ENCODE data around the gene ASH1L.

Gene ASH1L

DNA sequence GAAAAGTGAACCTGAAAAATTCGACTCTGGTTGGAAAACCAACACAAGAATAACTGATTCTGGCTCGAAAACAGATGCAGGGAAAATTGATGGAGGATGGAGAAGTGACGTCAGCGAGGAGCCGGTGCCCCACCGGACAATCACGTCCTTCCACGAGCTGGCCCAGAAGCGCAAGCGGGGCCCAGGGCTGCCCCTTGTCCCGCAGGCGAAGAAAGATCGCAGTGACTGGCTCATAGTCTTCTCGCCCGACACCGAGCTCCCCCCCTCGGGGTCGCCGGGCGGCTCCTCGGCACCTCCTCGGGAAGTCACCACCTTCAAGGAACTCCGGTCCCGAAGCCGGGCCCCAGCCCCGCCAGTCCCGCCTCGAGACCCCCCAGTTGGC lies 240.0 kb downstream of the ASH1L start:
- TF ChIP-seq, protein P1, sequence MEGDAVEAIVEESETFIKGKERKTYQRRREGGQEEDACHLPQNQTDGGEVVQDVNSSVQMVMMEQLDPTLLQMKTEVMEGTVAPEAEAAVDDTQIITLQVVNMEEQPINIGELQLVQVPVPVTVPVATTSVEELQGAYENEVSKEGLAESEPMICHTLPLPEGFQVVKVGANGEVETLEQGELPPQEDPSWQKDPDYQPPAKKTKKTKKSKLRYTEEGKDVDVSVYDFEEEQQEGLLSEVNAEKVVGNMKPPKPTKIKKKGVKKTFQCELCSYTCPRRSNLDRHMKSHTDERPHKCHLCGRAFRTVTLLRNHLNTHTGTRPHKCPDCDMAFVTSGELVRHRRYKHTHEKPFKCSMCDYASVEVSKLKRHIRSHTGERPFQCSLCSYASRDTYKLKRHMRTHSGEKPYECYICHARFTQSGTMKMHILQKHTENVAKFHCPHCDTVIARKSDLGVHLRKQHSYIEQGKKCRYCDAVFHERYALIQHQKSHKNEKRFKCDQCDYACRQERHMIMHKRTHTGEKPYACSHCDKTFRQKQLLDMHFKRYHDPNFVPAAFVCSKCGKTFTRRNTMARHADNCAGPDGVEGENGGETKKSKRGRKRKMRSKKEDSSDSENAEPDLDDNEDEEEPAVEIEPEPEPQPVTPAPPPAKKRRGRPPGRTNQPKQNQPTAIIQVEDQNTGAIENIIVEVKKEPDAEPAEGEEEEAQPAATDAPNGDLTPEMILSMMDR (IDR thresholded peaks at IDR 0.05; ENCODE audit: insufficient read depth, low read length), result no peak
- TF ChIP-seq SPI1 (IDR thresholded peaks at IDR 0.05; ENCODE audit: borderline replicate concordance, low read depth), result no peak
- TF ChIP-seq GABPA (IDR thresholded peaks at IDR 0.05; ENCODE audit: low read depth), result no peak
- TF ChIP-seq POLR2AphosphoS5 (IDR thresholded peaks at IDR 0.05; ENCODE audit: low read depth), result no peak
- TF ChIP-seq, protein P2, sequence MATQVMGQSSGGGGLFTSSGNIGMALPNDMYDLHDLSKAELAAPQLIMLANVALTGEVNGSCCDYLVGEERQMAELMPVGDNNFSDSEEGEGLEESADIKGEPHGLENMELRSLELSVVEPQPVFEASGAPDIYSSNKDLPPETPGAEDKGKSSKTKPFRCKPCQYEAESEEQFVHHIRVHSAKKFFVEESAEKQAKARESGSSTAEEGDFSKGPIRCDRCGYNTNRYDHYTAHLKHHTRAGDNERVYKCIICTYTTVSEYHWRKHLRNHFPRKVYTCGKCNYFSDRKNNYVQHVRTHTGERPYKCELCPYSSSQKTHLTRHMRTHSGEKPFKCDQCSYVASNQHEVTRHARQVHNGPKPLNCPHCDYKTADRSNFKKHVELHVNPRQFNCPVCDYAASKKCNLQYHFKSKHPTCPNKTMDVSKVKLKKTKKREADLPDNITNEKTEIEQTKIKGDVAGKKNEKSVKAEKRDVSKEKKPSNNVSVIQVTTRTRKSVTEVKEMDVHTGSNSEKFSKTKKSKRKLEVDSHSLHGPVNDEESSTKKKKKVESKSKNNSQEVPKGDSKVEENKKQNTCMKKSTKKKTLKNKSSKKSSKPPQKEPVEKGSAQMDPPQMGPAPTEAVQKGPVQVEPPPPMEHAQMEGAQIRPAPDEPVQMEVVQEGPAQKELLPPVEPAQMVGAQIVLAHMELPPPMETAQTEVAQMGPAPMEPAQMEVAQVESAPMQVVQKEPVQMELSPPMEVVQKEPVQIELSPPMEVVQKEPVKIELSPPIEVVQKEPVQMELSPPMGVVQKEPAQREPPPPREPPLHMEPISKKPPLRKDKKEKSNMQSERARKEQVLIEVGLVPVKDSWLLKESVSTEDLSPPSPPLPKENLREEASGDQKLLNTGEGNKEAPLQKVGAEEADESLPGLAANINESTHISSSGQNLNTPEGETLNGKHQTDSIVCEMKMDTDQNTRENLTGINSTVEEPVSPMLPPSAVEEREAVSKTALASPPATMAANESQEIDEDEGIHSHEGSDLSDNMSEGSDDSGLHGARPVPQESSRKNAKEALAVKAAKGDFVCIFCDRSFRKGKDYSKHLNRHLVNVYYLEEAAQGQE (IDR thresholded peaks at IDR 0.05; ENCODE audit: insufficient replicate concordance, low read depth), result no peak
- no peak overlapping the region for H3K27ac ChIP-seq (replicated peaks)
- DNase-seq (ENCODE audit: low read depth in 1 of 2, low spot score in 1 of 2), result no peak

DNA sequence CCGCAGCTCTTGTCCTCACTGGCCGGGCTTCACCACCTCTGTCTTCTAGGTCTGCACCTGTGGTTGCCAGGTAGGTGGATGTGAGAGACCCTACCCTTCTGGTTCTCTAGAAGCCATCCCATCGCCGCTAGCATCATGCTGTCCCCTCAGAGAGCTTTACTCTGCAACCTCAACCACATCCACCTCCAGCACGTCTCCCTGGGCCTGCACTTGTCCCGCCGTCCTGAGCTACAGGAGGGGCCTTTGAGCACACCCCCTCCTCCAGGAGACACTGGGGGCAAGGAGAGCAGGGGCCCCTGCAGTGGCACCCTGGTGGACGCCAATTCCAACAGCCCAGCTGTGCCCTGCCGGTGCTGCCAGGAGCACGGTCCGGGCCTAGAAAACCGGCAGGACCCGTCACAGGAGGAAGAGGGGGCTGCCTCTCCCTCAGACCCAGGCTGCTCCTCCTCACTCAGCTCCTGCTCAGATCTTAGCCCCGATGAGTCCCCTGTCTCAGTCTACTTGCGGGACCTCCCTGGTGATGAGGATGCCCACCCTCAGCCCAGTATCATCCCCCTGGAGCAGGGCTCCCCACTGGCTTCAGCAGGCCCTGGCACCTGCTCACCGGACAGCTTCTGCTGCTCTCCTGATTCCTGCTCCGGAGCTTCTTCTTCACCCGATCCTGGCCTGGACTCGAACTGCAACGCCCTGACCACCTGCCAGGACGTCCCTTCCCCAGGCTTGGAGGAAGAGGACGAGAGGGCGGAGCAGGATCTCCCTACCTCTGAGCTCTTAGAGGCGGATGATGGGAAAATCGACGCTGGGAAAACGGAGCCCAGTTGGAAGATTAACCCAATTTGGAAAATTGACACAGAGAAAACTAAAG lies 240.7 kb downstream of the ASH1L start:
- DNase-seq (ENCODE audit: low read depth in 1 of 2, low spot score in 1 of 2), result no peak
- TF ChIP-seq, protein P1 (IDR thresholded peaks at IDR 0.05; ENCODE audit: insufficient read depth, low read length), result no peak
- TF ChIP-seq GABPA (IDR thresholded peaks at IDR 0.05; ENCODE audit: low read depth), result no peak
- TF ChIP-seq SPI1 (IDR thresholded peaks at IDR 0.05; ENCODE audit: borderline replicate concordance, low read depth), result no peak
- TF ChIP-seq, protein P2 (IDR thresholded peaks at IDR 0.05; ENCODE audit: insufficient replicate concordance, low read depth), result no peak
- no peak for TF ChIP-seq POLR2AphosphoS5 (IDR thresholded peaks at IDR 0.05; ENCODE audit: low read depth)
- Histone ChIP-seq H3K4me3 (replicated peaks; ENCODE audit: insufficient read depth, low read length) (no peak overlapping the region), H3K27ac (replicated peaks) (no peak overlapping the region), H3K27me3 (ENCODE audit: insufficient read depth, poor library complexity, severe bottlenecking) (no peaks in the 10 kb centered on the region)

More for the DNA sequence above, 240.0 kb downstream of the ASH1L start:
- Histone ChIP-seq H3K27me3 (ENCODE audit: insufficient read depth, poor library complexity, severe bottlenecking) (no peaks in the 10 kb centered on the region), H3K4me3 (replicated peaks; ENCODE audit: insufficient read depth, low read length) (peak overlapping the region; percentile 94)

DNA sequence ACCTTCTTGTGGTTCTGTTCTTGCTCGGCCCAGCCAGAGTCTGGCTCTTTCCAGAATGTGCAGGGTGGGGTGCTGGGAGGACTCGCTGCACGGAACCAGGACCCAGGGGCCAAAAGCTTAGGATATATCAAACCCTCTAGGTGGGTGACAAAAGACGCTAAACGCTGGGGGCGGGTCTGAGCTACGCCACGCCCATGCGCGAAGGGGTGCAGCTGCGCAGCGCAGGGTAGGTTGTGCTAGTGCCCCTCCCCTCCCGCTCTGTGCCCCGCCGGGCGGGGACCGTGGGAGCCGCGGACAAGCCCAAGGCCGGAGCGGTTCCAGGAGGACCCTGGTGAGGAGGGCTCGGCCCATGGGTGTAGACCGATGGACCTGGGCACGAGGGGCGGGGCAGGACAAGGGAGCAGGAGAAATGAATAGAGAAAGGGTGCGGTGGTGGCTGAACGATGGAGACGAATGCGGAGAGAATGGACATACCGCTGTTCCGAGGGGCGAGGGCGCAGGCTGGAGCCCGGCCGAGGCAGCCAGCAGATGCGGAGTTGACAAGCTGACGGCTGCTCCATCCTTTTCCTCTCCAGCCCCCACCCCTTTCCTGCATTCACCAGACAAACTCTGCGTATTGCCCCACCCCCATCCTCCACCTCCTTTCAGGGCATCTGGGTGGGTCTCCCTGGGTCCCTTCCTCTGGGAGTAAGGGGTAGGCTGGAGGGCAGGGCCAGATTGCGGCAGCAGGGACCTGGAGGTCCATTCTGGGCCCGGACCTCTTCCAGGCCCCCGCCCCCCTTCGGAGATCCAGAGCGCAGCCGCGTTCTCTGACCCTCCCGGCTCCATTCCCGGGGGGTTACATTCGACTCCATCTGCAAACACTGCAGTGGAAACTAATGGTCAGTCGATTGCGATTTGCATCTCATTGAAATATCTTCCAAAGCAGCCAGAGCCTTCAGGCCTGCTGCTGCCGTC lies 241.7 kb downstream of the ASH1L start, which contains the start of gene RUSC1:
Gene RUSC1, plus strand, starts transcription at position 234 of the 957 bp plus-strand sequence. CDS start 880 bp downstream, outside the sequence.
- Histone ChIP-seq H3K27me3 (ENCODE audit: insufficient read depth, poor library complexity, severe bottlenecking) (no peaks in the 10 kb centered on the region), H3K27ac (replicated peaks) (no peak within 1 kb of the TSS), H3K4me3 (replicated peaks; ENCODE audit: insufficient read depth, low read length) (no peak within 1 kb of the TSS)
- peak; percentile 66; the same call in 1 of the 2 replicates for TF ChIP-seq POLR2AphosphoS5 (IDR thresholded peaks at IDR 0.05; ENCODE audit: low read depth)
- TF ChIP-seq, protein P2 (IDR thresholded peaks at IDR 0.05; ENCODE audit: insufficient replicate concordance, low read depth), result no peak
- no peak for DNase-seq (ENCODE audit: low read depth in 1 of 2, low spot score in 1 of 2)
